ENCODE results near the gene CAPN3. TPM values are rescaled to one million over a fixed set of nuclear protein-coding genes. Genes with fewer than 3 reads are reported as not detected.

Gene CAPN3
- total and polyA plus RNA-seq, 2 experiments from 2014 or later: 15.6 to 18.4 TPM

GRCh38 chr15:42447599-42447998 is 88.3 kb downstream of the CAPN3 start:
- H3K79me2 ChIP-seq: peaks cover 9% of the 10 kb centered on the region
- no peaks in the 10 kb centered on the region for H3K27me3 ChIP-seq
- H2AFZ ChIP-seq: no peak overlapping the region
- no peak overlapping the region for H3K4me2 ChIP-seq
- no peaks in the 10 kb centered on the region for H3K36me3 ChIP-seq (replicated peaks; ENCODE audit: insufficient read depth, low read depth)
- no peak for TF ChIP-seq EZH2 (IDR thresholded peaks at IDR 0.05; ENCODE audit: borderline replicate concordance)
- TF ChIP-seq, protein P1, sequence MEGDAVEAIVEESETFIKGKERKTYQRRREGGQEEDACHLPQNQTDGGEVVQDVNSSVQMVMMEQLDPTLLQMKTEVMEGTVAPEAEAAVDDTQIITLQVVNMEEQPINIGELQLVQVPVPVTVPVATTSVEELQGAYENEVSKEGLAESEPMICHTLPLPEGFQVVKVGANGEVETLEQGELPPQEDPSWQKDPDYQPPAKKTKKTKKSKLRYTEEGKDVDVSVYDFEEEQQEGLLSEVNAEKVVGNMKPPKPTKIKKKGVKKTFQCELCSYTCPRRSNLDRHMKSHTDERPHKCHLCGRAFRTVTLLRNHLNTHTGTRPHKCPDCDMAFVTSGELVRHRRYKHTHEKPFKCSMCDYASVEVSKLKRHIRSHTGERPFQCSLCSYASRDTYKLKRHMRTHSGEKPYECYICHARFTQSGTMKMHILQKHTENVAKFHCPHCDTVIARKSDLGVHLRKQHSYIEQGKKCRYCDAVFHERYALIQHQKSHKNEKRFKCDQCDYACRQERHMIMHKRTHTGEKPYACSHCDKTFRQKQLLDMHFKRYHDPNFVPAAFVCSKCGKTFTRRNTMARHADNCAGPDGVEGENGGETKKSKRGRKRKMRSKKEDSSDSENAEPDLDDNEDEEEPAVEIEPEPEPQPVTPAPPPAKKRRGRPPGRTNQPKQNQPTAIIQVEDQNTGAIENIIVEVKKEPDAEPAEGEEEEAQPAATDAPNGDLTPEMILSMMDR (IDR thresholded peaks at IDR 0.05; ENCODE audit: poor library complexity): no peak
- no peak for TF ChIP-seq EZH2phosphoT487 (IDR thresholded peaks at IDR 0.05; ENCODE audit: low read depth, severe bottlenecking, unreplicated experiment)
- no peaks in the 10 kb centered on the region for H3K9me3 ChIP-seq (ENCODE audit: low read depth)
- no peak for DNase-seq (ENCODE audit: low spot score)
- H3K27ac ChIP-seq: no peak overlapping the region
- H3K4me1 ChIP-seq (ENCODE audit: insufficient read depth): no peaks in the 10 kb centered on the region
- no peaks in the 10 kb centered on the region for H3K9me2 ChIP-seq (replicated peaks; ENCODE audit: insufficient read depth)
- H4K20me1 ChIP-seq (ENCODE audit: insufficient read depth, poor library complexity, severe bottlenecking): peaks cover 4% of the 10 kb centered on the region
- WGBS (ENCODE audit: low lambda C conversion rate, missing lambda C conversion rate): 100% methylated on average over 2 of the region's 2 CpGs
- H3K4me3 ChIP-seq: no peak overlapping the region

DNA sequence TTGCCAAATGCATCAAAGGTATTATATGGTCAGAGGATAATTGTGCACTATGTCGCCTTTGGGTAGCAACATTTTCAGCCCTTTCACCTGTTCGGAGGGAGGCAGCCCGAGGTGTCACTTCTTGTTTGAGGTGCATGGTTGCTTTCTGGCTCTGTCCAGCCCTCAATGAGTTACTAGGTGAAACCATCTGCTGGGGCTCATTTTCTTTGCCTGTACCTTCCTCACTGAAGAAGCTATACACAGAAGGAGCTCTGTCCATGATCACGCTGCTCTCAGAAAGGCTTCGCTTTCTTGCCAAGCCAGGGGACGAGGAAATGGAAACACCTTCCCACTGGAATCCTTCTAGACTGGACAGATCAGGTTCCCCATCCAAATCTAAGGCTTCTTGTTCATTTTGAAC is 89.0 kb downstream of the CAPN3 start:
- DNase-seq (ENCODE audit: low spot score): no peak
- Histone ChIP-seq H3K9me2 (replicated peaks; ENCODE audit: insufficient read depth) (no peaks in the 10 kb centered on the region), H2AFZ (no peak overlapping the region), H3K27ac (no peak overlapping the region), H3K4me2 (no peak overlapping the region), H3K9me3 (ENCODE audit: low read depth) (no peaks in the 10 kb centered on the region), H3K36me3 (replicated peaks; ENCODE audit: insufficient read depth, low read depth) (no peaks in the 10 kb centered on the region), H3K27me3 (no peaks in the 10 kb centered on the region), H3K4me1 (ENCODE audit: insufficient read depth) (no peaks in the 10 kb centered on the region), H3K4me3 (no peak overlapping the region), H4K20me1 (ENCODE audit: insufficient read depth, poor library complexity, severe bottlenecking) (peaks cover 4% of the 10 kb centered on the region), H3K79me2 (peaks cover 9% of the 10 kb centered on the region)
- WGBS (ENCODE audit: low lambda C conversion rate, missing lambda C conversion rate): over 99% methylated on average over 6 of the region's 6 CpGs
- TF ChIP-seq EZH2 (IDR thresholded peaks at IDR 0.05; ENCODE audit: borderline replicate concordance): no peak
- no peak for TF ChIP-seq EZH2phosphoT487 (IDR thresholded peaks at IDR 0.05; ENCODE audit: low read depth, severe bottlenecking, unreplicated experiment)
- TF ChIP-seq, protein P1 (IDR thresholded peaks at IDR 0.05; ENCODE audit: poor library complexity): no peak

GRCh38 chr15:42449770-42450424 is 90.6 kb downstream of the CAPN3 start:
- no peaks in the 10 kb centered on the region for H3K36me3 ChIP-seq (replicated peaks; ENCODE audit: insufficient read depth, low read depth)
- H3K9me2 ChIP-seq (replicated peaks; ENCODE audit: insufficient read depth): no peaks in the 10 kb centered on the region
- no peak overlapping the region for H3K4me3 ChIP-seq
- H4K20me1 ChIP-seq (ENCODE audit: insufficient read depth, poor library complexity, severe bottlenecking): peaks cover 4% of the 10 kb centered on the region
- no peaks in the 10 kb centered on the region for H3K9me3 ChIP-seq (ENCODE audit: low read depth)
- H3K79me2 ChIP-seq: peaks cover 11% of the 10 kb centered on the region
- H3K4me1 ChIP-seq (ENCODE audit: insufficient read depth): no peaks in the 10 kb centered on the region
- WGBS (ENCODE audit: low lambda C conversion rate, missing lambda C conversion rate): 95% methylated on average over 13 of the region's 13 CpGs
- DNase-seq (ENCODE audit: low spot score): no peak
- H3K4me2 ChIP-seq: no peak overlapping the region
- no peak for TF ChIP-seq EZH2phosphoT487 (IDR thresholded peaks at IDR 0.05; ENCODE audit: low read depth, severe bottlenecking, unreplicated experiment)
- TF ChIP-seq EZH2 (IDR thresholded peaks at IDR 0.05; ENCODE audit: borderline replicate concordance): no peak
- TF ChIP-seq, protein P1 (IDR thresholded peaks at IDR 0.05; ENCODE audit: poor library complexity): no peak
- no peaks in the 10 kb centered on the region for H3K27me3 ChIP-seq
- H3K27ac ChIP-seq: no peak overlapping the region
- H2AFZ ChIP-seq: no peak overlapping the region
